Stimulated activated CD4-positive, alpha-beta T cell treated with anti-CD3 and anti-CD28 coated beads, Interleukin-15, amount 100 ng/mL, for 1 hour (primary cell): ENCODE results near the gene CRYGB.
"Not testable (repeated sequence)": the region's sequence is repeated elsewhere in the genome, so short reads cannot be mapped to it uniquely, and the experiment has no call there.

Experiments used
- DNase-seq, 2 donors: peaks; one replicate each; pipeline ENCODE4 v3.0.0-alpha.2; 2020; ENCODE audit warnings: low read depth in 1 of 2, low spot score in 1 of 2

The CRYGB gene

GRCh38 chr2:208118918-208119317, 27.0 kb downstream of the CRYGB start:
- no peak for DNase-seq

GRCh38 chr2:208117390-208117789, 28.6 kb downstream of the CRYGB start:
- not testable (repeated sequence) for DNase-seq

- DNase-seq = no peak
Observed at GRCh38 chr2:208112969-208113368, 33.0 kb downstream of the CRYGB start.

GRCh38 chr2:208112273-208112745, 33.6 kb downstream of the CRYGB start:
- not testable (repeated sequence) for DNase-seq

- DNase-seq = no peak
Observed at GRCh38 chr2:208103616-208104015, 42.3 kb downstream of the CRYGB start.

- DNase-seq = no peak
Observed at GRCh38 chr2:208101716-208102631, 44.0 kb downstream of the CRYGB start.

- no peak for DNase-seq
Observed at GRCh38 chr2:208099682-208100470, 46.1 kb downstream of the CRYGB start.

GRCh38 chr2:208098701-208099100, 47.3 kb downstream of the CRYGB start:
- not testable (repeated sequence) for DNase-seq

GRCh38 chr2:208098267-208098666, 47.7 kb downstream of the CRYGB start:
- no peak for DNase-seq

GRCh38 chr2:208097801-208098200, 48.2 kb downstream of the CRYGB start:
- DNase-seq = no peak

- no peak for DNase-seq
Observed at GRCh38 chr2:208097313-208097712, 48.6 kb downstream of the CRYGB start.

GRCh38 chr2:208096080-208096479, 49.9 kb downstream of the CRYGB start:
- DNase-seq = no peak

- DNase-seq = no peak
Observed at GRCh38 chr2:208093128-208093527, 52.8 kb downstream of the CRYGB start.
